Mesodermal cell (in vitro differentiated cells): ENCODE results near the gene GSTT2.
"Not testable (repeated sequence)": the region's sequence is repeated elsewhere in the genome, so short reads cannot be mapped to it uniquely, and the experiment has no call there.

ENCODE experiments used
- H3K27ac ChIP-seq: 2 replicates; pipeline ENCODE4 v1.7.0; 2013; ENCODE audit warnings: mild to moderate bottlenecking, low read depth, low read length, moderate library complexity; ENCODE audit not compliant: severe bottlenecking
- H3K36me3 ChIP-seq: 2 replicates; pipeline ENCODE4 v1.7.1; 2013; ENCODE audit warnings: mild to moderate bottlenecking, low read length, moderate library complexity; ENCODE audit not compliant: control insufficient read depth, insufficient read depth
- H3K4me1 ChIP-seq: one replicate; pipeline ENCODE4 v1.7.1; 2013; ENCODE audit warnings: mild to moderate bottlenecking, low read length; ENCODE audit not compliant: insufficient read depth, control insufficient read depth, poor library complexity, severe bottlenecking
- H3K4me3 ChIP-seq: 2 replicates; pipeline ENCODE4 v1.7.0; 2013; ENCODE audit warnings: low read length, control low read depth, mild to moderate bottlenecking; ENCODE audit not compliant: insufficient read depth, poor library complexity, severe bottlenecking; ENCODE audit errors: extremely low read depth
- H3K9me3 ChIP-seq: 2 replicates; pipeline ENCODE4 v1.7.1; 2013; ENCODE audit warnings: mild to moderate bottlenecking, low read length, moderate library complexity; ENCODE audit not compliant: control insufficient read depth
- WGBS, 2 experiments: methylation state at CpG; one replicate each; pipeline ENCODE4 v1.1.5; 2013; ENCODE audit warnings: missing lambda C conversion rate in 2 of 2; ENCODE audit not compliant: insufficient coverage in 2 of 2; 5-methylcytosine and 5-hydroxymethylcytosine counted together

The GSTT2 gene

DNA sequence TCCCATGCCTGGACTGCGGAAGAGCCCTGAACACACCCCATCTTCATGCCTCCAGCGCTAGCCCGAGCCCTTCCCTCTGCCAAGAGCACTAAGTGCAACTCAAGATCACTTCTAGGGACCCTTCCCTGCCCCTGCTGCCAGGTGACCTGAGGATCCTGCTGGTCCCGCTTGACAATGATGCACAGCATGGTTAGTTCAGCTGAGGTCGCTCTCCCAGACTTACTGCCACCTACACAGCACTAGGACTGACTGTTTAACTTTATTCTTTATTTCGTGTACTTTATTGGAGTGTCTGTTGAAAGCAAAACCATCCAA lies 25.0 kb upstream of the GSTT2 start:
- 74 to 83% methylated on average over 2 to 3 of the region's 6 CpGs for WGBS, 2 experiments
- not testable (repeated sequence) for H3K36me3 ChIP-seq, H3K9me3 ChIP-seq, H3K27ac ChIP-seq, H3K4me3 ChIP-seq, H3K4me1 ChIP-seq

GRCh38 chr22:23955886-23956285 lies 24.0 kb upstream of the GSTT2 start:
- not testable (repeated sequence) for H3K27ac ChIP-seq, H3K9me3 ChIP-seq, H3K36me3 ChIP-seq, H3K4me3 ChIP-seq, H3K4me1 ChIP-seq
- WGBS, 2 experiments, result 33 to 40% methylated on average over 1 to 2 of the region's 8 CpGs

DNA sequence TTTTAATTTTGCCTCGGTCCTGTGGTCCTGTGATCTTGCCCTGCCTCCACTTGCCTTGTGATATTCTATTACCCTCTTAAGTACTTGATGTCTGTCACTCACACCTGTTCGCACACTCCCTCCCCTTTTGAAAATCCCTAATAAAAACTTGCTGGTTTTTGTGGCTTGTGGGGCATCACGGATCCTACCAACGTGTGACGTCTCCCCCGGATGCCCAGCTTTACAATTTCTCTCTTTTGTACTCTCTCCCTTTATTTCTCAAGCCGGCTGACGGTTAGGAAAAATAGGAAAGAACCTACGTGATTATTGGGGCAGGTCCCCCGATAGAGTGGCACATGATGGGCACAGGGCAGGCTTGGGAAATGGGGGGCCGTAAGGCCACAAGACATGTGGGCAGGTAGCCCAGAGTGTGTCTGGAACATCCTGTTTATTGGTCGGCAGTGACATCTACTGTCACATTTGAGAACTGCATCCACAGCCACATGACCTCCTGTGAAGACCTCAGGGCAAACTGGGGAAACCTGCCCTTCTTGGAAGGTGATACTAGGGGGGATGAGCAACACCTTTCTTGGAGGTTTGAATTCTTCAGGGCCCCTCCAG lies 23.5 kb upstream of the GSTT2 start:
- not testable (repeated sequence) for H3K9me3 ChIP-seq, H3K4me3 ChIP-seq, H3K36me3 ChIP-seq, H3K27ac ChIP-seq, H3K4me1 ChIP-seq
- 4 to 24% methylated on average over 5 of the region's 12 CpGs for WGBS, 2 experiments

GRCh38 chr22:23961084-23961771 lies 18.7 kb upstream of the GSTT2 start, which contains the start of gene GSTT2B:
GSTT2B (minus strand) TSS chr22:23961195; CDS start chr22:23961131, 64 bp downstream.
- not testable (repeated sequence) for H3K4me3 ChIP-seq, H3K4me1 ChIP-seq, H3K27ac ChIP-seq, H3K9me3 ChIP-seq, H3K36me3 ChIP-seq
- no CpG with 5 or more reads among the region's 43 CpGs for WGBS, 2 experiments

- not testable (repeated sequence) for H3K9me3 ChIP-seq, H3K4me3 ChIP-seq, H3K27ac ChIP-seq, H3K4me1 ChIP-seq
- peaks cover 21% of the 10 kb centered on the region for H3K36me3 ChIP-seq
- WGBS, 2 experiments, result no CpG with 5 or more reads among the region's 18 CpGs
Observed at GRCh38 chr22:23966094-23966493, 13.8 kb upstream of the GSTT2 start.

GRCh38 chr22:23966568-23966967 lies 13.4 kb upstream of the GSTT2 start, which contains the start of gene DDTL:
DDTL (plus strand) TSS chr22:23966888; CDS start chr22:23966915, 27 bp downstream.
- peaks cover 26% of the 10 kb centered on the region for H3K36me3 ChIP-seq
- no CpG with 5 or more reads among the region's 30 CpGs for WGBS, 2 experiments
- not testable (repeated sequence) for H3K4me1 ChIP-seq, H3K4me3 ChIP-seq, H3K9me3 ChIP-seq, H3K27ac ChIP-seq

- no peak overlapping the region for H3K27ac ChIP-seq
- 96 to 100% methylated on average over 3 of the region's 3 CpGs for WGBS, 2 experiments
- H3K4me3 ChIP-seq, result no peak overlapping the region
- H3K4me1 ChIP-seq, result no peaks in the 10 kb centered on the region
- no peaks in the 10 kb centered on the region for H3K9me3 ChIP-seq
- peaks cover 31% of the 10 kb centered on the region for H3K36me3 ChIP-seq
Observed at GRCh38 chr22:23969071-23969470, 10.9 kb upstream of the GSTT2 start.

GRCh38 chr22:23970201-23970641 lies 9.7 kb upstream of the GSTT2 start:
- Histone ChIP-seq H3K36me3 (peaks cover 31% of the 10 kb centered on the region), H3K27ac (no peak overlapping the region), H3K4me1 (no peaks in the 10 kb centered on the region), H3K4me3 (no peak overlapping the region), H3K9me3 (no peaks in the 10 kb centered on the region)
- WGBS, 2 experiments, result 93 to 96% methylated on average over 5 of the region's 5 CpGs

DNA sequence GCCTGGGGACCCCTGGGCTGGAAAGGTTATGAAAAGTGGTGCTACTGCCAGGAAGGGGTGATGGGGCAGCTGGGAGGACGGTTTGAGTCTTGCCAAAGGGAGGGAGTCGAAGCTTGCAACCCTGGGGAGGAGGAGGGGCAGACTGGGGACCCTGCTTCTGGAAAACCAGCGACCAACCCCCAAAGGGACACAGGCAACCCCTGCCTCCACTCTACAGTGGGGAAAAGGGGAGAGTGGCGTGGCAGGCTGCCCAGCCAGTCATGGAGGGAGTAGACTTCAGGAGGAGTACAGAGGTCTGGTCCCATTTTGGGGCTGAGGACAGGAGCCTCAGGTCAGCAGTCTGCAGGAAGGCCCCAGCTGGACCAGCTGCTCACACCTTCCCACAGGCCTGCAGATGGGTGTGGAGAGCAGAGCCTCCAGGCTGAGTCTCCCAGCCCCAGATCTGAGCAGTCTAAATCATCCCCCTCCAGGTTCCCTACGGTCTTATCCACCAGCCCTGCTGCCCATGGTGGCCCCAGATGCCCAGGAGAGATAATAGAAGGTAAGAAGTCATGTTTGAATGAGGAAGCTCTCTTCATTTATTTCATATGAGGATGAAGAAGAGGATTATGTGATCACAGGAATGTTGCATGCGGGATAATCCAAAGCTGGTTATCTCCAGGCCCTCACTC lies 9.0 kb upstream of the GSTT2 start:
- WGBS, 2 experiments, result 91 to 100% methylated on average over 1 to 3 of the region's 6 CpGs
- no peak overlapping the region for H3K27ac ChIP-seq
- H3K4me3 ChIP-seq, result no peak overlapping the region
- H3K36me3 ChIP-seq, result peaks cover 31% of the 10 kb centered on the region
- H3K9me3 ChIP-seq, result no peaks in the 10 kb centered on the region
- no peaks in the 10 kb centered on the region for H3K4me1 ChIP-seq

GRCh38 chr22:23971927-23972326 lies 8.0 kb upstream of the GSTT2 start:
- H3K36me3 ChIP-seq, result peaks cover 31% of the 10 kb centered on the region
- not testable (repeated sequence) for H3K4me1 ChIP-seq, H3K27ac ChIP-seq, H3K9me3 ChIP-seq, H3K4me3 ChIP-seq
- 100% methylated on average over 3 of the region's 3 CpGs; no CpG with 5 or more reads in 1 of the 2 experiments for WGBS, 2 experiments

DNA sequence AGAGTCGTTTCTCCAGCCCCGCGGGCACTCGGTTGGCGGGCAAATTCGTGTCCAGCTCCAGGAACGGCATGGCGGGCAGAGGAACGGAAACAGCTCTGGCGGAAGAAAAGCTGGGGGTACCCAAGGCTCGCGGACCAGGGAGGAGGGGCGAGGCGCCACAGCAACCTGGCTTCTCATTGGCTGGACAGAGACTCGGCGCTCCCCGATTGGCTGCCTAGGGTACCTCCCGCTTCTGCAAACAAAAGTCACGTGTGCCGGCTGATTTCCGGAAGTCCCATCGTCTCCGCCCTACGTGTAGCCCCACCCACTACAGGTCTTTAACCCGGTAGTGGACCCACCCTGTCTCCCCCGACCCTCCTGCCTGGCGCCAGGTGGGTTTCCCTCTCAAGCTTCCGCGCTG lies 5.6 kb upstream of the GSTT2 start, which contains the start of gene DDT:
DDT (minus strand) TSS at position 97 of the 400 bp plus-strand sequence; CDS start at position 70, 27 bp downstream.
- not testable (repeated sequence) for H3K4me1 ChIP-seq, H3K27ac ChIP-seq, H3K4me3 ChIP-seq, H3K9me3 ChIP-seq
- WGBS, 2 experiments, result no CpG with 5 or more reads among the region's 29 CpGs
- H3K36me3 ChIP-seq, result peaks cover 26% of the 10 kb centered on the region
